Cardiac fibroblast (primary cell): ENCODE measurements around the gene LRRC26.

Experiments used
- DNase-seq, 2 donors: peaks; one replicate each; pipeline versions ENCODE4 v3.0.0 to v3.0.0-alpha.2; 2010; ENCODE audit warnings: low read depth in 2 of 2
- H3K4me3 ChIP-seq, 2 donors: replicated peaks in 1 of 2; 1 replicate in 1 of 2; 2 replicates in 1 of 2; pipeline ENCODE4 v1.5.1; 2011; ENCODE audit warnings: low read depth in 2 of 2, low read length in 2 of 2, mild to moderate bottlenecking in 2 of 2, moderate library complexity in 1 of 2
- TF ChIP-seq, protein P1 (sequence below): IDR thresholded peaks from one replicate; pipeline ENCODE4 v1.5.1; 2011; ENCODE audit warnings: low read depth, mild to moderate bottlenecking, low read length, inconsistent platforms

LRRC26 gene

DNA sequence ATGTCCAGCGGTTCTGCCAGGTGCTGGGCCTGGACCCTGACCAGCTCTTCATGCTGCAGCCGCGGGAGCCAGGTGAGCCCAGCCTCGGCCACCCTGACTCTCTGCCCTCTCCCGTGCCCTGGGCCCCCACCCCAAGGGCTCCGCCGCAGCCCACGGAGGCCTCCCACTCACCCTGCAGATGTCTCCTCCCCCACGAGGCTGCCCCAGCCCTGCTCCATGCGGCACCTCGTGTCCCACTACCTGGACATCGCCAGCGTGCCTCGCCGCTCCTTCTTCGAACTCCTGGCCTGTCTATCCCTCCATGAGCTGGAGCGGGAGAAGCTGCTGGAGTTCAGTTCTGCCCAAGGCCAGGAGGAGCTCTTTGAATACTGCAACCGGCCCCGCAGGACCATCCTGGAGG, 44.8 kb upstream of the LRRC26 start:
- no peak overlapping the region for H3K4me3 ChIP-seq
- TF ChIP-seq, protein P1, sequence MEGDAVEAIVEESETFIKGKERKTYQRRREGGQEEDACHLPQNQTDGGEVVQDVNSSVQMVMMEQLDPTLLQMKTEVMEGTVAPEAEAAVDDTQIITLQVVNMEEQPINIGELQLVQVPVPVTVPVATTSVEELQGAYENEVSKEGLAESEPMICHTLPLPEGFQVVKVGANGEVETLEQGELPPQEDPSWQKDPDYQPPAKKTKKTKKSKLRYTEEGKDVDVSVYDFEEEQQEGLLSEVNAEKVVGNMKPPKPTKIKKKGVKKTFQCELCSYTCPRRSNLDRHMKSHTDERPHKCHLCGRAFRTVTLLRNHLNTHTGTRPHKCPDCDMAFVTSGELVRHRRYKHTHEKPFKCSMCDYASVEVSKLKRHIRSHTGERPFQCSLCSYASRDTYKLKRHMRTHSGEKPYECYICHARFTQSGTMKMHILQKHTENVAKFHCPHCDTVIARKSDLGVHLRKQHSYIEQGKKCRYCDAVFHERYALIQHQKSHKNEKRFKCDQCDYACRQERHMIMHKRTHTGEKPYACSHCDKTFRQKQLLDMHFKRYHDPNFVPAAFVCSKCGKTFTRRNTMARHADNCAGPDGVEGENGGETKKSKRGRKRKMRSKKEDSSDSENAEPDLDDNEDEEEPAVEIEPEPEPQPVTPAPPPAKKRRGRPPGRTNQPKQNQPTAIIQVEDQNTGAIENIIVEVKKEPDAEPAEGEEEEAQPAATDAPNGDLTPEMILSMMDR = no peak
- DNase-seq = no peak

DNA sequence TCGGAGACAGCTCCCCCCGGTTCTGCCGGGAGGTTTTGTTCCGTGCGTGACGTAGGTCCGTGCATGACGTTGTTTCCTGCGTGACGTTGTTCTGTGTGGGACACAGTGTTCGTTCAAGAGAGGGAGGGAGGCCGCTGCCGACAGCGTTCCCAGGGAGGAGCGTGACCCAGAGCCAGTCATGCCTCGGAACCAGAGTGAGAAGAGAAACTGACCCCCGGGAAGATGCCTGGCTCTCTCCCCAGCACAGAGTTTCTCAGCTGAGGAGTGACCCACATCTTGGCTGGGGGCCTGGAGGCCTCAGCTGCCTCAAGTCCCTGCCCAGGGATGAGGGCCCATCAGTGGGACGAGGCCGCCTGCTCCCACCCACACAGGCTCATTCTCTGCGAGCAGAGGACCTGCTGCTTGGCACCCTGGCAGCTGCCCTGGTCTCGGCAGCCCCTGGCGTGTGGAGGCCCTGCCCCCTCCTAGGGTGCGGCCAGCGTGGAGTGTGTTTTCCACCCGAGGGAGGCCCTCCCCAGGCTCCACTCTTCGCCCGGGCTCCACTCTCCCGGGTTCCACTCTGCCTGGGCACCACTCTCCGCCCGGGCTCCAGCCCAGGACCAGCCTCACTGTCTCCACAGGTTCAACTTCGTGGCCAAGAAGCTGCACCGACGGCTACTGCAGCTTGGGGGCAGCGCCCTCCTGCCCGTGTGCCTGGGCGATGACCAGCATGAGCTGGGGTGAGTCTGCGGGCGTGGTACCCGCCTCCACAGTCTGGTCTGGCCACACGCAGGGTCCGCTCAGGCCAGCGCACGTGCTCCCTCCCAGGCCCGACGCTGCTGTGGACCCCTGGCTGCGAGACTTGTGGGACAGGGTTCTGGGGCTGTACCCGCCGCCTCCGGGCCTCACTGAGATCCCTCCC, 43.6 kb upstream of the LRRC26 start:
- no peak for DNase-seq
- no peak overlapping the region for H3K4me3 ChIP-seq
- TF ChIP-seq, protein P1 = no peak

DNA sequence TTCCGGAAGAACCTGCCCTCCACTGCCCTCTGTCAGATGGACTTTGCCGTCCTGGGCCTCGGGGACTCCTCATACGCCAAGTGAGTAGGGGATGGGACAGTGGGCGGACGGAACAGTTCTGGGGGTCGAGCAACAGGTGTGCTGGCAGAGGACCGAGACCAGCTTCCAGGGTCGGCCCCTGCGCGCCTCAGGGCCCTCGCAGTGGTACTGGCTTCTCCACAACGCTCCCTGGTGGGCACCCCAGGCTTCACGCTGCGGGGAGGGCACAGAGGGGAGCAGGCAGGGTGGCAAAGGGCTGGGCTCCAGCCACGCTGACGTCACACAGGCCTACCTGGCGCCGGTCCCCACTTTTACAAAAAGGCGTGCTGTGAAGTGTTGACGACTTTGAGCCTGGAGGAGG, 42.7 kb upstream of the LRRC26 start:
- H3K4me3 ChIP-seq = no peak overlapping the region
- no peak for DNase-seq
- TF ChIP-seq, protein P1 = no peak

DNA sequence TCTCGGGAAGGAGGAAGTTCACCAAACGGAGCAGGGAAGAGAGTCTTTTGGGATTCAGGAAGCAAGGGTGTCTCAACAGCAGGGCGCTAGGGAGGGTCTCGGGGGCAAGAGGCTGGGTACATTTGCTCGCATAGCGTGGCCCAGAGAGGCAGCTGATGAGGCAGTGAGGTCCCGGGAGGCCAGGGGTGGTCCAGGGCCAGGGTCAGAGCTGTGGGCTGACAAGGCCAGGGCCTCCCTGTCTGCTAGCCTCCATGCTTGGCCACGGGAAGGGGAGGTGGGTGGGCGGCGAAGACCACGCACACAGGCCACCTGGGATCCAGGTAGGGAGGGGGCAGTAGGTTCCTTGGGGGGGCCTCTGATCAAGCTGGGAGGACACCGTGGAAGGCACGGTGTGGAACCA, 41.7 kb upstream of the LRRC26 start:
- DNase-seq = no peak
- TF ChIP-seq, protein P1 = no peak
- H3K4me3 ChIP-seq = no peak overlapping the region

DNA sequence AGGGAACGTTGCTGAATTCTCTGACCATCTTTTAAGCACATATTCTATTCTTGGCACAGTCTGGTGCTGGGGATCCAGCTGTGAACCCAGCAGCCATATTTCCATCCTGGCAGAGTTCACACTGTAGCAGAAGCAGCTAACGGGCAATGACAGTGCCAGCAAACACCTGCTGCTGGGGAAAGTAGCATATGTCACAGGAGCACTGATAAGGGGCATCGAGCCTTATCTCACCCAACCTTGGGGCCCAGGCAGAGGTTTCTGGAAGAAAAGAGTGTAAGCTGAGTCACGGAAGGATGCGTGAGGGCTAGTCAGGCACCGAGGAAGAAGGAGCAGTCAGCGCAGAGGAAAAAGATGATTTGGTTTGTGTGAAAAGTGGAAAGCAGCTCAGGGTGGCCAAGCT, 36.8 kb upstream of the LRRC26 start:
- H3K4me3 ChIP-seq = peak overlapping the region; percentile 84 to 94
- TF ChIP-seq, protein P1 = no peak
- no peak for DNase-seq

DNA sequence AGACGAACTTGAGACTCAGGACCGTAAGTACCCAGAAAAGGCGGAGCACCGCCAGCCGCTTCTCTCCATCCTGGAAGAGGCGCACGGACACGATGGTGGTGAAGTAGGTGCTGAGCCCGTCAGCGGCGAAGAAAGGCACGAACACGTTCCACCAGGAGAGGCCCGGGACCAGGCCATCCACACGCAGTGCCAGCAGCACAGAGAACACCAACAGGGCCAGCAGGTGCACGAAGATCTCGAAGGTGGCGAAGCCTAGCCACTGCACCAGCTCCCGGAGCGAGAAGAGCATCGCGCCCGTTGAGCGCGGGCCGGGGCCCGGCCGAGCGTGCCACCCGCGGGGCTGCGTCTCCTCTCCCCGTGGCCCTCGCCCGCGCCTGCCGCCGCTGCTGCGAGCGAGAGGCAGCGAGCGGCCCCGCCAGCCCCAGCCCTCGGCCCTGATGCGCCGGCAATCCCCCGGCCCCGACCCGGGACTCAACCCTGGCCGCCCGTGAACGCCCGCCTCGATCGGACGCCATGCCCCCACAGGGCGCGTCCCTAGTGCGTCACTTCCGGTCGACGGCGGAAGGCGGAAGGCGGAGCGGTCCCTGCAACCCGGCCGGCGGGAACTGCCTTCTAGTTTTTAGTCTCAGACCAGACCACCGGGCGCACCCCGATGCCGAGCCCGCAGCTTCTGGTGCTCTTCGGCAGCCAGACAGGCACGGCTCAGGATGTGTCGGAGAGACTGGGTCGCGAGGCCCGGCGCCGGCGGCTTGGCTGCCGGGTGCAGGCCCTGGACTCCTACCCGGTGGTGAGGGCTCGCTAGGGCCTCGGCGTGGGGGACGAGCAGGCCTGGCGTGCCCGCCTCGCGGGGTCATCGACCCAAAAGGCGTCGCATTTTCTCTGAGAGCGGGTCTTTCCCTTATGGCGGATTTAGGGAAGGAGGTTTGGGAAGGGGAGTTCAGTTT, 35.5 kb upstream of the LRRC26 start, which contains the start of the genes NDOR1 and TMEM203:
Gene NDOR1, plus strand, starts transcription at position 575 of the 944 bp plus-strand sequence. Its CDS starts 78 bp downstream, at position 653.
Gene TMEM203, minus strand, starts transcription at position 523 of the 944 bp plus-strand sequence. Its CDS starts 234 bp downstream, at position 289.
- peak within 1 kb of the TSS; percentile 84 to 94 for H3K4me3 ChIP-seq
- TF ChIP-seq, protein P1 = no peak
- DNase-seq = peak; percentile 76 to 83
